Posterior cingulate gyrus (tissue), 11 donors: Measurements from ENCODE around the gene ERCC6L2.

ENCODE experiments used
- DNase-seq, 10 donors: peaks; one replicate each; pipeline versions ENCODE4 v3.0.0 to v3.0.0-alpha.2; 2020 to 2021; ENCODE audit warnings: mixed read lengths in 3 of 10
- intact Hi-C: fragments of 100-400 bp; cut with DNase I; formaldehyde crosslinking; loops from one replicate; pipeline ENCODE4 v1.15.1; 2023

The ERCC6L2 gene

DNA sequence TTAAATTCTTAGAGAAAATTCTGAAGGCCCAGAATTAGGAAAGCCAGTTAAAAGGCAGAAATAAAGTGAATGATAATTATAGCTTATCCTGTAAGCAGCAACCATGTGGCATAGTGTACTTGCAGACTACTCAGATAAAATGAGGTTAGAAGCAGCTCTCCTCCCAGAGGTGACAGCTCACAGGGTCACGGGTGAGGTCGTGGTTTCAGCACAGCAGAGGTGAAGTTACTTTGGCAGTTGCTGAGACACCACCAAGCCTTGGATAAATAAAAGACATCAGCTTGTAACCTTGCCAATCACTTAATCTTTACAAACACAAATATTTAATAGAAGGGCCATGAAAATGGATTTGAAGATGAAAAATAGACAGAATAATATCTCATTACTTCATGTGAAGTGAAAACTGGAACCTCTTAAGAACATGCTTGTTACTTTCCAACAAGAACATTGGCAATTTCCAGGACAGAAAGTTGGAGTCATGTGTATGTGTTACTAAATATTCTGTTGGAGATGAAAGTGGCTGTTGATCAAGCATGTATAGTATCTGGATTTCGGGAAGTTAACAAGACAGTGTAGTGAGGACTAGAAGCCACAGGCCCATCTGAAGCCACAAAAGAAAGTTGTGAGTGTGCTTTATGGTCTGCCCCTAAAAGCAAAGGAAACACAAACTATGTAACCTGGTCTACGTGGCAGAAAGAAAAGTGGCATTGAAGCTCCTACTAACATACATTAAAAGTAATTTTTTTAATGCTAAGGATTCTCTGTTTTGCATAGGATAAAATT is 134.4 kb downstream of the ERCC6L2 start:
- DNase-seq, result no peak
- intact Hi-C loops, result no loop called here

DNA sequence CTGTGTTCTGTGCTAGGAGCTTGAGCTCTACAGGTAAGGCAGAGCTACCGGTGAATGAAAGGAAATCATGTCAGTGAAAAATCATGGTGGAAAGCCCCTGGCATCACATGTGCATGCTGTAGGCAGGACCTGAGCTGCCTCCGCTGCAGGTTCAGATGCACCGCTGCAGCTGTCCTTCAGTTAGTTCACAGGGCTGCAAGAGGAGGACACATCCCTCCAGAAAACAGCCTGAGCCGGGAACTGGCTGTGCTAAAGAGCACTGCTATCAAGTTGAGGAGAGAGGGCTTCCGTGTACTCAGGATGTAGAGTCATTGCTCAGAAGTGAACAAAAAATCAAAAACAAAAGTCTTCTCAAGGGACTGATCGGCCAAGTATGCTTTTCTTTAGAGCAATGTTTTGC is 138.6 kb downstream of the ERCC6L2 start:
- intact Hi-C loops, result no loop called here
- DNase-seq, result no peak

DNA sequence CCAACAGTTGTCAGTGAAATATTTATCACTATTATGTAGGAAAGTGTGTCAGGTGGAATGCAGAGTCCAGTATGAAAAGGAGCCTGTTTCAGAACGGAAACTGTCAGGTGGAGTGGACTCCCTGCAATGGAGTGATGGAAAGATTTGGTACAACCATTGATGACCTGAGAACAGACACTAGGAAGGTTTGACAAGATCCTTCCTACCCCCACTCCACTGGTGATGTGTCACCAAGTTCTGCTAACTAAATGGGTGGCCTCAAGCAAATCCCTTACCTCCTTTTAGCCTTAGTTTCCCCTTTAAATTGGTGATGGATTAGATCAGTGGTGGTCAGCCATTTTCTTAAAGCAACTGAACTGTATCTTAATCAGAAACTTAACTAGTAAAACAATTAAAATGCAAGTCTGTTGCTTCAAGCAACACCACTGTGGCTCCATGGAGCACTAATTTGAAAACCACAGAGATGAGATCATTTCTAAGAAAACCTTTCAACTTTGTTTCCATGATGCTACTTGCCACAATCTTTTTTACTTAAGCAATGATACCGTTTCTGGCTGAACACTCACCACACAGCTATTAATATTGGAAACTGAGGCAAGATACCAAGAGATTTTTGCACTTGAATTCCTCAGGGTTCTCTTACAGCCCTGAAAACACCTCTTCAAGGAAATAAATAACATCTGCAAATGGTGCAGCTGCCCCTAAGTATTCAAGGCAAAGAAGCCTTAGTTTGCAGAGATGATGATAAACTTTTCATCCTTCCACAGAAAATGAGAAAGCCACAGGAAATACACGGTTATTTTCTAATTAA is 140.6 kb downstream of the ERCC6L2 start:
- no peak for DNase-seq
- intact Hi-C loops, result no loop called here
